ENCODE data around the gene ACTR10.
A peak's percentile ranks its signal among the peaks of the same experiment; 100 is the strongest.

Gene ACTR10

DNA sequence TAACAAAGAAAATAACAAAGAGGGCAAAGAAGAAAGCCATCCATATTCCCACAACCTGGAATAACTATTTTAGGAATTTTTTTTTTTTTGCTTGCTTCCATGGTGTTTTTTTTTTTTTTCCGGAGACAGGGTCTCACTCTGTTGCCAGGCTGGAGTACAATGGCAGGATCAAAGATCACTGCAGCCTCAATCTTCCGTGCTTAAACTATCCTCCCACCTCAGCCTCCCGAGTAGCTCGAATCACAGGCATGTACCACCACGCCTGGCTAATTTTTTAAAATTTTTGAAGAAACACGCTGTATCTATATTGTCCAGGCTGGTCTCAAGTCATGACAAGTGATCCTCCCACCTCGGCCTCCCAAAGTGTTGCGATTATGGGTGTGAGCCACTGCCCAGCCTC lies 78.2 kb downstream of the ACTR10 start:
- no peak for TF ChIP-seq CTCF (IDR thresholded peaks at IDR 0.05; ENCODE audit: low read depth, low read length, missing control alignments)
- in situ Hi-C loops (cut with HindIII; ENCODE audit: low sequenced_read_pairs), result no loop called here
- H3K4me3 ChIP-seq (ENCODE audit: low read depth, low read length), result no peak overlapping the region

GRCh38 chr14:58280954-58281787 lies 81.2 kb downstream of the ACTR10 start:
- H3K4me3 ChIP-seq (ENCODE audit: low read depth, low read length), result no peak overlapping the region
- in situ Hi-C loops (cut with HindIII; ENCODE audit: low sequenced_read_pairs), result no loop called here
- no peak for TF ChIP-seq CTCF (IDR thresholded peaks at IDR 0.05; ENCODE audit: low read depth, low read length, missing control alignments)
- DNase-seq (ENCODE audit: low read depth), result peak; percentile 62

More for the DNA sequence above, 78.2 kb downstream of the ACTR10 start:
- no peak for DNase-seq (ENCODE audit: low read depth)

- no peak for TF ChIP-seq CTCF (IDR thresholded peaks at IDR 0.05; ENCODE audit: low read depth, low read length, missing control alignments)
- no peak overlapping the region for H3K4me3 ChIP-seq (ENCODE audit: low read depth, low read length)
- in situ Hi-C loops (cut with HindIII; ENCODE audit: low sequenced_read_pairs), result no loop called here
- DNase-seq (ENCODE audit: low read depth), result no peak
Observed at GRCh38 chr14:58281969-58282368, 82.0 kb downstream of the ACTR10 start.

DNA sequence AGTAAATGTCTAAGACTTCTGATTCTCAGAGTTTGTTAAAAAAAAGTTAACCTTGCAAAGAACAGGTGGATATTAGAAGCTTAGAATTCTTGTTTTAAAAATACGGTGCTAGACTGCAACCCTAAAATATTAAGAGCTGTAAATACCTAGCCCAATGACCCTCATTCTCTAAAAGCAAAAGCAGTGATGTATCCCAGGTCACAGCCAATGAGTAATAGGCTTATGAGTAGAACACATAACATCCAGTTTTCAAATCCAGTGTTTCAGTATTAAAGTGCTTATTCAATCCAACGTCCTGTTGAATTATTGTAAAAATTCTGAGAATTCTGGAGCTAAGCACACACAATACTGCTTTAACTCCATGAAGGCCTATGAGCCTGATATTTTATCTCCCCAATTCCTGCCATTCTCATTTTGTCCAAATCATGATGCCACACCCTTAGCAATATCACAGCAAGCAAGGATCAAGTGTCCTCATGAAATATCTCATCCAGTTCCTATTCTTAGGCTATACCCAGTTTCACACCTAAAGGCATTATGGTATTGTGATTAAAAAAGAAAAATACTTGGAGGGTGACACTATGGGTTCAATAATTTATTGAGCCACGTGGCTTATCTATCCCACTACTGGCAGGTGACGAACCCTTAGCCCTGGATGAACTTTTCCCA lies 83.1 kb downstream of the ACTR10 start:
- no peak for DNase-seq (ENCODE audit: low read depth)
- in situ Hi-C loops (cut with HindIII; ENCODE audit: low sequenced_read_pairs), result no loop called here

DNA sequence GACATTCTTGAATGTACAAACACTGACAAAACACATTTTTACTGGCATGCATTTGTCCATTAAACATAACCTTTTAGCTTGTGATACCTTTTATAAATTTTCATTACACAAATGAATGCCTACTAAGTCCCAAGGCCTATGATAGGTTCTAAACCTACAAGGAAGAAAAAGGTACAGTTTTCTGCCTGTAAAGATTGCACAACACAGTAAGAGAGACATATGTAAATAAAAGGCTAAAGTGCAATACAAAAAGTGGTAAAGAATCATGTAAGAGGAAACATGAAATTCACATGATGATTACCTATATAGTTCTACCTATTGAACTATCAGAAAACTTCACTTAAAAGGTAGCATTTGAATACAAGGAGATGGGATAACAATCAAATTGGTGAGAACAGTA lies 83.8 kb downstream of the ACTR10 start:
- TF ChIP-seq CTCF (IDR thresholded peaks at IDR 0.05; ENCODE audit: low read depth, low read length, missing control alignments), result no peak
- no peak overlapping the region for H3K4me3 ChIP-seq (ENCODE audit: low read depth, low read length)
- no peak for DNase-seq (ENCODE audit: low read depth)
- in situ Hi-C loops (cut with HindIII; ENCODE audit: low sequenced_read_pairs), result no loop called here

More for the DNA sequence above, 83.1 kb downstream of the ACTR10 start:
- TF ChIP-seq CTCF (IDR thresholded peaks at IDR 0.05; ENCODE audit: low read depth, low read length, missing control alignments), result no peak
- no peak overlapping the region for H3K4me3 ChIP-seq (ENCODE audit: low read depth, low read length)

- in situ Hi-C loops (cut with HindIII; ENCODE audit: low sequenced_read_pairs), result no loop called here
- H3K4me3 ChIP-seq (ENCODE audit: low read depth, low read length), result no peak overlapping the region
- no peak for TF ChIP-seq CTCF (IDR thresholded peaks at IDR 0.05; ENCODE audit: low read depth, low read length, missing control alignments)
- no peak for DNase-seq (ENCODE audit: low read depth)
Observed at GRCh38 chr14:58285132-58285531, 85.2 kb downstream of the ACTR10 start.
